Measurements from ENCODE around the gene ARID1A. TPM values are rescaled to one million over a fixed set of nuclear protein-coding genes. Genes with fewer than 3 reads are reported as not detected.
"Not testable (repeated sequence)": the region's sequence is repeated elsewhere in the genome, so short reads cannot be mapped to it uniquely, and the experiment has no call there.

Gene ARID1A
- total RNA-seq, 1 donor = 22.8 TPM

DNA sequence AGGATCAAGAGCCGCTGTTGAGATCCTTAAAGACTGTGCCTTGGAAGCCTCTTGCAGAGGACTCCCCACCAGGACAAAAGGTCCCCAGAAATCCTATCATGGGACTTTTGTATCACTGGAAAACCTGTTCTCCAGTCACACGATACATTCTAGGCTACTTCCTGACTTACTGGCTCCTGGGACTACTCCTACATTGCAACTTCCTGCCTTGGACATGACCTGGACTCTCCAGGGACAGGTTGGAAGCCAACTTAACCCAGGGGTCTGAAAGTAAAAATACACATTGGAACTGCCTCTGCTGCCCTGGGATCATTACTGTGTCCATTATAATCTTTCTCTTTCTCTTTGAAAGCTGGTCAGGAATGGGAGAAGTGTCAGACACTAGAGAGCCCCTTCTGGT is 101.8 kb downstream of the ARID1A start:
- Histone ChIP-seq H2AFZ (ENCODE audit: low read length) (no peak overlapping the region), H3K79me2 (ENCODE audit: insufficient read depth, low read length) (no peaks in the 10 kb centered on the region), H3K9me3 (ENCODE audit: low read depth, low read length) (no peaks in the 10 kb centered on the region)

GRCh38 chr1:26799479-26800142 is 103.8 kb downstream of the ARID1A start:
- H4K20me1 ChIP-seq (ENCODE audit: insufficient read depth, low read length) = no peaks in the 10 kb centered on the region
- H2AFZ ChIP-seq (ENCODE audit: low read length) = peak overlapping the region; percentile 37
- H3K4me3 ChIP-seq (ENCODE audit: insufficient read depth, low read length) = peak overlapping the region; percentile 52
- no peaks in the 10 kb centered on the region for H3K27me3 ChIP-seq (ENCODE audit: insufficient read depth, low read length)
- no peaks in the 10 kb centered on the region for H3K79me2 ChIP-seq (ENCODE audit: insufficient read depth, low read length)
- peak; percentile 95 for DNase-seq (ENCODE audit: insufficient read length, low spot score, missing footprints)
- H3K4me2 ChIP-seq (ENCODE audit: insufficient read depth, low read length) = peak overlapping the region; percentile 86
- H3K4me1 ChIP-seq (ENCODE audit: insufficient read depth, low read length) = peaks cover 21% of the 10 kb centered on the region
- H3K9me3 ChIP-seq (ENCODE audit: low read depth, low read length) = no peaks in the 10 kb centered on the region
- H3K27ac ChIP-seq (ENCODE audit: low read depth, low read length) = peak overlapping the region; percentile 80
- H3K36me3 ChIP-seq (ENCODE audit: insufficient read depth, low read length) = peaks cover 16% of the 10 kb centered on the region
- TF ChIP-seq CTCF (IDR thresholded peaks at IDR 0.05; ENCODE audit: extremely low read depth, low read depth, low read length) = no peak

More for the DNA sequence above, 101.8 kb downstream of the ARID1A start:
- Histone ChIP-seq H3K27ac (ENCODE audit: low read depth, low read length) (no peak overlapping the region), H3K36me3 (ENCODE audit: insufficient read depth, low read length) (peaks cover 23% of the 10 kb centered on the region), H4K20me1 (ENCODE audit: insufficient read depth, low read length) (no peaks in the 10 kb centered on the region), H3K4me1 (ENCODE audit: insufficient read depth, low read length) (peaks cover 21% of the 10 kb centered on the region), H3K27me3 (ENCODE audit: insufficient read depth, low read length) (no peaks in the 10 kb centered on the region), H3K4me2 (ENCODE audit: insufficient read depth, low read length) (no peak overlapping the region), H3K4me3 (ENCODE audit: insufficient read depth, low read length) (no peak overlapping the region)
- DNase-seq (ENCODE audit: insufficient read length, low spot score, missing footprints) = no peak
- no peak for TF ChIP-seq CTCF (IDR thresholded peaks at IDR 0.05; ENCODE audit: extremely low read depth, low read depth, low read length)

DNA sequence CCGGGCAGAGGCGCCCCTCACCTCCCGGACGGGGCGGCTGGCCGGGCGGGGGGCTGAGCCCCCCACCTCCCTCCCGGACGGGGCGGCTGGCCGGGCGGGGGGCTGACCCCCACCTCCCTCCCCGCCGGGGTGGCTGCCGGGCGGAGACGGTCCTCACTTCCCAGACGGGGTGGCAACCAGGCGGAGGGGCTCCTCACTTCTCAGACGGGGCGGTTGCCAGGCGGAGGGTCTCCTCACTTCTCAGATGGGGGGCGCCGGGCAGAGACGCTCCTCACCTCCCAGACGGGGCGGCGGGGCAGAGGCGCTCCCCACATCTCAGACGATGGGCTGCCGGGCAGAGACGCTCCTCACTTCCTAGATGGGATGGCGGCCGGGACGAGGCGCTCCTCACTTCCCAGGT is 108.1 kb downstream of the ARID1A start:
- not testable (repeated sequence) for DNase-seq (ENCODE audit: insufficient read length, low spot score, missing footprints); H3K4me3 ChIP-seq (ENCODE audit: insufficient read depth, low read length); H3K9me3 ChIP-seq (ENCODE audit: low read depth, low read length); H4K20me1 ChIP-seq (ENCODE audit: insufficient read depth, low read length); H3K4me2 ChIP-seq (ENCODE audit: insufficient read depth, low read length); H3K36me3 ChIP-seq (ENCODE audit: insufficient read depth, low read length); H3K79me2 ChIP-seq (ENCODE audit: insufficient read depth, low read length); H3K27me3 ChIP-seq (ENCODE audit: insufficient read depth, low read length); H3K27ac ChIP-seq (ENCODE audit: low read depth, low read length); H2AFZ ChIP-seq (ENCODE audit: low read length)
- H3K4me1 ChIP-seq (ENCODE audit: insufficient read depth, low read length) = peaks cover 23% of the 10 kb centered on the region

GRCh38 chr1:26810105-26810504 is 114.3 kb downstream of the ARID1A start:
- DNase-seq (ENCODE audit: insufficient read length, low spot score, missing footprints) = peak; percentile 91
- H3K9me3 ChIP-seq (ENCODE audit: low read depth, low read length); H3K27ac ChIP-seq (ENCODE audit: low read depth, low read length); H3K79me2 ChIP-seq (ENCODE audit: insufficient read depth, low read length); H3K4me1 ChIP-seq (ENCODE audit: insufficient read depth, low read length); H3K4me3 ChIP-seq (ENCODE audit: insufficient read depth, low read length); H4K20me1 ChIP-seq (ENCODE audit: insufficient read depth, low read length); H3K4me2 ChIP-seq (ENCODE audit: insufficient read depth, low read length); H3K27me3 ChIP-seq (ENCODE audit: insufficient read depth, low read length); H2AFZ ChIP-seq (ENCODE audit: low read length); H3K36me3 ChIP-seq (ENCODE audit: insufficient read depth, low read length): not testable (repeated sequence)
- peak; percentile 76 for TF ChIP-seq CTCF (IDR thresholded peaks at IDR 0.05; ENCODE audit: extremely low read depth, low read depth, low read length)

Data from osteoblast (primary cell).